RKO (cell line): ENCODE measurements around the gene DIRAS2.

Experiments
- DNase-seq: peaks from one replicate; pipeline ENCODE4 v3.0.0-alpha.2; 2016; ENCODE audit warnings: low spot score

Gene DIRAS2

GRCh38 chr9:90612957-90613356, 29.7 kb downstream of the DIRAS2 start:
- DNase-seq = no peak

GRCh38 chr9:90611568-90611967, 31.1 kb downstream of the DIRAS2 start:
- no peak for DNase-seq

- no peak for DNase-seq
These were observed 31.5 kb downstream of the DIRAS2 start for GRCh38 chr9:90611121-90611520.

GRCh38 chr9:90607701-90608516, 34.7 kb downstream of the DIRAS2 start:
- no peak for DNase-seq

GRCh38 chr9:90600029-90600428, 42.6 kb downstream of the DIRAS2 start:
- no peak for DNase-seq

GRCh38 chr9:90598191-90598590, 44.4 kb downstream of the DIRAS2 start:
- DNase-seq = no peak

- DNase-seq = no peak
These were observed 49.0 kb downstream of the DIRAS2 start for GRCh38 chr9:90593646-90594045.

GRCh38 chr9:90580576-90580975, 62.0 kb downstream of the DIRAS2 start:
- DNase-seq = no peak

GRCh38 chr9:90579181-90579580, 63.4 kb downstream of the DIRAS2 start:
- DNase-seq = no peak

GRCh38 chr9:90578126-90578815, 64.4 kb downstream of the DIRAS2 start:
- DNase-seq = no peak

GRCh38 chr9:90569511-90569910, 73.1 kb downstream of the DIRAS2 start:
- no peak for DNase-seq

GRCh38 chr9:90568667-90569066, 74.0 kb downstream of the DIRAS2 start:
- no peak for DNase-seq

- DNase-seq = no peak
These were observed 80.4 kb downstream of the DIRAS2 start for GRCh38 chr9:90562229-90562628.
